GM21360 (cell line): ENCODE data around the gene DTD1.
A peak's percentile ranks its signal among the peaks of the same experiment; 100 is the strongest.

ENCODE experiments used
- ATAC-seq: cut with Tn5 transposase; IDR thresholded peaks from one replicate; pipeline ENCODE4 v1.9.1; 2021; ENCODE audit warnings: mild to moderate bottlenecking, moderate library complexity; ENCODE audit not compliant: unreplicated experiment

DTD1 gene

GRCh38 chr20:18587665-18588573, at the start of gene DTD1:
Gene DTD1, plus strand, starts transcription at chr20:18588054. Its CDS starts 19 bp downstream, at chr20:18588073.
- ATAC-seq = peak; percentile 86

- no peak for ATAC-seq
Measured at GRCh38 chr20:18541741-18542140, 46.1 kb upstream of the DTD1 start.

GRCh38 chr20:18543216-18543615, 44.6 kb upstream of the DTD1 start:
- ATAC-seq = no peak

- no peak for ATAC-seq
Measured at GRCh38 chr20:18543932-18544331, 43.9 kb upstream of the DTD1 start.

GRCh38 chr20:18545566-18545965, 42.3 kb upstream of the DTD1 start:
- ATAC-seq = no peak

GRCh38 chr20:18548465-18548864, 39.4 kb upstream of the DTD1 start:
- ATAC-seq = no peak

GRCh38 chr20:18553746-18554145, 34.1 kb upstream of the DTD1 start:
- no peak for ATAC-seq

GRCh38 chr20:18566892-18567738, 20.7 kb upstream of the DTD1 start, which contains the start of gene SMIM26:
Gene SMIM26, plus strand, starts transcription at chr20:18567432. Its CDS starts 47 bp downstream, at chr20:18567479.
- peak; percentile 99 for ATAC-seq

GRCh38 chr20:18567739-18568091, 20.1 kb upstream of the DTD1 start:
- peak; percentile 13 for ATAC-seq

GRCh38 chr20:18571009-18571408, 16.8 kb upstream of the DTD1 start:
- ATAC-seq = no peak

- no peak for ATAC-seq
Measured at GRCh38 chr20:18571578-18571977, 16.3 kb upstream of the DTD1 start.

GRCh38 chr20:18577942-18578341, 9.9 kb upstream of the DTD1 start:
- no peak for ATAC-seq

- no peak for ATAC-seq
Measured at GRCh38 chr20:18578581-18578980, 9.3 kb upstream of the DTD1 start.

- no peak for ATAC-seq
Measured at GRCh38 chr20:18580012-18580411, 7.8 kb upstream of the DTD1 start.

- ATAC-seq = no peak
Measured at GRCh38 chr20:18585134-18585533, 2.7 kb upstream of the DTD1 start.

GRCh38 chr20:18588574-18588933, 700 bp downstream of the DTD1 start:
- peak; percentile 7 for ATAC-seq

GRCh38 chr20:18589941-18590674, 2.3 kb downstream of the DTD1 start:
- no peak for ATAC-seq

- no peak for ATAC-seq
Measured at GRCh38 chr20:18596270-18596669, 8.4 kb downstream of the DTD1 start.

GRCh38 chr20:18609741-18610140, 21.9 kb downstream of the DTD1 start:
- ATAC-seq = no peak

- no peak for ATAC-seq
Measured at GRCh38 chr20:18611492-18611891, 23.6 kb downstream of the DTD1 start.

GRCh38 chr20:18613553-18613952, 25.7 kb downstream of the DTD1 start:
- no peak for ATAC-seq
